HUES64 (cell line): ENCODE results near the gene PTGES3L.
A peak's percentile ranks its signal among the peaks of the same experiment; 100 is the strongest.
"Not testable (repeated sequence)": the region's sequence is repeated elsewhere in the genome, so short reads cannot be mapped to it uniquely, and the experiment has no call there.

ENCODE experiments used
- H3K27ac ChIP-seq: 2 replicates; pipeline ENCODE4 v1.7.0; 2013; ENCODE audit warnings: low read depth, low read length, inconsistent platforms
- H3K27me3 ChIP-seq: 2 replicates; pipeline ENCODE4 v1.6.1; 2013; ENCODE audit warnings: mild to moderate bottlenecking, low read length; ENCODE audit not compliant: insufficient read depth
- H3K36me3 ChIP-seq: 2 replicates; pipeline ENCODE4 v1.6.1; 2013; ENCODE audit warnings: mild to moderate bottlenecking, low read length; ENCODE audit not compliant: insufficient read depth
- H3K4me1 ChIP-seq: 2 replicates; pipeline ENCODE4 v1.6.1; 2013; ENCODE audit warnings: mild to moderate bottlenecking, low read length, moderate library complexity; ENCODE audit not compliant: insufficient read depth
- H3K4me3 ChIP-seq: 2 replicates; pipeline ENCODE4 v1.5.1; 2013; ENCODE audit warnings: mild to moderate bottlenecking, low read length, moderate library complexity
- H3K9ac ChIP-seq: 2 replicates; pipeline ENCODE4 v1.6.1; 2013; ENCODE audit warnings: mild to moderate bottlenecking, low read depth, low read length
- H3K9me3 ChIP-seq: 2 replicates; pipeline ENCODE4 v1.6.1; 2013; ENCODE audit warnings: low read depth, low read length; ENCODE audit not compliant: insufficient read depth
- WGBS: fragments of 150-250, 120-280 bp; methylation state at CpG from one replicate; pipeline ENCODE4 v1.1.7; 2013; ENCODE audit warnings: missing lambda C conversion rate; 5-methylcytosine and 5-hydroxymethylcytosine counted together

PTGES3L gene

GRCh38 chr17:42928714-42929496 is 51.0 kb downstream of the PTGES3L start:
- H3K27ac ChIP-seq, result 0 out of 2 replicates have a peak overlapping the region, but pooled peaks have one; percentile 17
- 67% methylated on average over 9 of the region's 9 CpGs for WGBS
- no peaks in the 10 kb centered on the region for H3K27me3 ChIP-seq

GRCh38 chr17:42924891-42925290 is 55.0 kb downstream of the PTGES3L start:
- Histone ChIP-seq H3K4me1 (peaks cover 17% of the 10 kb centered on the region), H3K27me3 (no peaks in the 10 kb centered on the region), H3K36me3 (no peaks in the 10 kb centered on the region), H3K9ac (no peak overlapping the region), H3K27ac (no peak overlapping the region), H3K9me3 (no peaks in the 10 kb centered on the region), H3K4me3 (no peak overlapping the region)
- 35% methylated on average over 5 of the region's 5 CpGs for WGBS

More at GRCh38 chr17:42928714-42929496, 51.0 kb downstream of the PTGES3L start:
- H3K4me3 ChIP-seq, result no peak overlapping the region
- H3K9ac ChIP-seq, result peak overlapping the region; percentile 33
- no peaks in the 10 kb centered on the region for H3K36me3 ChIP-seq
- H3K9me3 ChIP-seq, result no peaks in the 10 kb centered on the region
- peaks cover 10% of the 10 kb centered on the region for H3K4me1 ChIP-seq

GRCh38 chr17:42923472-42923871 is 56.4 kb downstream of the PTGES3L start:
- not testable (repeated sequence) for H3K9ac ChIP-seq, H3K9me3 ChIP-seq, H3K36me3 ChIP-seq, H3K27ac ChIP-seq, H3K27me3 ChIP-seq, H3K4me3 ChIP-seq
- WGBS, result 94% methylated on average over 7 of the region's 7 CpGs
- H3K4me1 ChIP-seq, result peaks cover 10% of the 10 kb centered on the region; the same call in 1 of the 2 replicates

GRCh38 chr17:42922294-42922693 is 57.6 kb downstream of the PTGES3L start:
- H3K4me1 ChIP-seq, result peaks cover 10% of the 10 kb centered on the region; the same call in 1 of the 2 replicates
- WGBS, result 86% methylated on average over 7 of the region's 7 CpGs

GRCh38 chr17:42920922-42921321 is 59.0 kb downstream of the PTGES3L start:
- Histone ChIP-seq H3K4me1 (peaks cover 10% of the 10 kb centered on the region; the same call in 1 of the 2 replicates), H3K4me3 (no peak overlapping the region), H3K27me3 (no peaks in the 10 kb centered on the region), H3K9ac (no peak overlapping the region), H3K27ac (no peak overlapping the region), H3K9me3 (no peaks in the 10 kb centered on the region), H3K36me3 (no peaks in the 10 kb centered on the region)
- 62% methylated on average over 3 of the region's 3 CpGs for WGBS

More at GRCh38 chr17:42922294-42922693, 57.6 kb downstream of the PTGES3L start:
- Histone ChIP-seq H3K27me3 (no peaks in the 10 kb centered on the region), H3K27ac (no peak overlapping the region), H3K4me3 (no peak overlapping the region), H3K36me3 (no peaks in the 10 kb centered on the region), H3K9me3 (no peaks in the 10 kb centered on the region), H3K9ac (no peak overlapping the region)

GRCh38 chr17:42920106-42920900 is 59.6 kb downstream of the PTGES3L start:
- no peaks in the 10 kb centered on the region for H3K27me3 ChIP-seq
- no peak overlapping the region for H3K27ac ChIP-seq
- H3K36me3 ChIP-seq, result no peaks in the 10 kb centered on the region
- peaks cover 10% of the 10 kb centered on the region; the same call in 1 of the 2 replicates for H3K4me1 ChIP-seq
- 90% methylated on average over 10 of the region's 10 CpGs for WGBS
- H3K9ac ChIP-seq, result no peak overlapping the region
- no peak overlapping the region for H3K4me3 ChIP-seq
- H3K9me3 ChIP-seq, result no peaks in the 10 kb centered on the region

GRCh38 chr17:42919522-42920077 is 60.3 kb downstream of the PTGES3L start:
- WGBS, result 92% methylated on average over 10 of the region's 10 CpGs

GRCh38 chr17:42918902-42919521 is 60.9 kb downstream of the PTGES3L start:
- Histone ChIP-seq H3K36me3 (no peaks in the 10 kb centered on the region), H3K4me3 (no peak overlapping the region), H3K27me3 (no peaks in the 10 kb centered on the region), H3K27ac (no peak overlapping the region), H3K9ac (no peak overlapping the region), H3K9me3 (no peaks in the 10 kb centered on the region), H3K4me1 (peaks cover 7% of the 10 kb centered on the region; the same call in 1 of the 2 replicates)
- 93% methylated on average over 2 of the region's 3 CpGs for WGBS

More at GRCh38 chr17:42919522-42920077, 60.3 kb downstream of the PTGES3L start:
- not testable (repeated sequence) for H3K27ac ChIP-seq, H3K9ac ChIP-seq, H3K4me3 ChIP-seq, H3K4me1 ChIP-seq, H3K27me3 ChIP-seq, H3K9me3 ChIP-seq, H3K36me3 ChIP-seq
